ENCODE data around the gene CFAP206. TPM values are rescaled to one million over a fixed set of nuclear protein-coding genes. Genes with fewer than 3 reads are reported as not detected.

The CFAP206 gene
- total RNA-seq, 1 donor: 0.36 TPM

DNA sequence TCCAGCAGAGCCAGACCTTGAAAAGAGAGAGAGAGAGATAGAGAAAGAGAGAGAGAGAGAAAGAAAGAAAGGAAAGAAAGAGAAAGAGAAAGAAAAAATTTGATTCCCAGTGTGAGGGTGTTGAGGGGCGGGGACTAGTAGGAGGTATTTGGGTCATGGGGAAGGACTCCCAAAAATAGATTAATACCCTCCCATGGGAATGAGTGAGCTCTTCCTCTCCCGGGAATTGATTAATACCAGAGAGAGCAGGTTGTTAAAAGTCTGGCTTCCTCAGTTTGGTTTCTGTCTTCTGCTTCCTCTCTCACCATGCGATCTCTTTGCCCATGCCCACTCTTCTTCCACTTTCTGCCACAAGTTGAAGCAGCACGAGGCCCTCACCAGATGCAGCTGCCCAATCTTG lies 28.8 kb upstream of the CFAP206 start:
- DNase-seq (ENCODE audit: insufficient read length, low spot score, missing footprints): no peak
- no peak overlapping the region for H2AFZ ChIP-seq (ENCODE audit: low read length)
- H3K27me3 ChIP-seq (ENCODE audit: insufficient read depth, low read length): no peaks in the 10 kb centered on the region
- no peaks in the 10 kb centered on the region for H3K4me1 ChIP-seq (ENCODE audit: insufficient read depth, low read length)
- no peaks in the 10 kb centered on the region for H3K9me3 ChIP-seq (ENCODE audit: low read depth, low read length)
- H3K79me2 ChIP-seq (ENCODE audit: insufficient read depth, low read length): no peaks in the 10 kb centered on the region
- H3K27ac ChIP-seq (ENCODE audit: low read depth, low read length): no peak overlapping the region
- TF ChIP-seq CTCF (IDR thresholded peaks at IDR 0.05; ENCODE audit: extremely low read depth, low read depth, low read length): no peak
- no peak overlapping the region for H3K4me2 ChIP-seq (ENCODE audit: insufficient read depth, low read length)
- H4K20me1 ChIP-seq (ENCODE audit: insufficient read depth, low read length): no peaks in the 10 kb centered on the region
- H3K4me3 ChIP-seq (ENCODE audit: insufficient read depth, low read length): no peak overlapping the region
- no peaks in the 10 kb centered on the region for H3K36me3 ChIP-seq (ENCODE audit: insufficient read depth, low read length)

- Histone ChIP-seq H3K9me3 (ENCODE audit: low read depth, low read length) (no peaks in the 10 kb centered on the region), H3K4me2 (ENCODE audit: insufficient read depth, low read length) (no peak overlapping the region), H3K27ac (ENCODE audit: low read depth, low read length) (no peak overlapping the region), H3K4me1 (ENCODE audit: insufficient read depth, low read length) (no peaks in the 10 kb centered on the region), H3K27me3 (ENCODE audit: insufficient read depth, low read length) (no peaks in the 10 kb centered on the region), H2AFZ (ENCODE audit: low read length) (no peak overlapping the region), H4K20me1 (ENCODE audit: insufficient read depth, low read length) (no peaks in the 10 kb centered on the region), H3K4me3 (ENCODE audit: insufficient read depth, low read length) (no peak overlapping the region), H3K36me3 (ENCODE audit: insufficient read depth, low read length) (no peaks in the 10 kb centered on the region), H3K79me2 (ENCODE audit: insufficient read depth, low read length) (no peaks in the 10 kb centered on the region)
- no peak for TF ChIP-seq CTCF (IDR thresholded peaks at IDR 0.05; ENCODE audit: extremely low read depth, low read depth, low read length)
- no peak for DNase-seq (ENCODE audit: insufficient read length, low spot score, missing footprints)
These were observed 24.9 kb upstream of the CFAP206 start for GRCh38 chr6:87382861-87383260.

- no peaks in the 10 kb centered on the region for H3K79me2 ChIP-seq (ENCODE audit: insufficient read depth, low read length)
- H3K9me3 ChIP-seq (ENCODE audit: low read depth, low read length): no peaks in the 10 kb centered on the region
- no peak overlapping the region for H2AFZ ChIP-seq (ENCODE audit: low read length)
- H3K4me3 ChIP-seq (ENCODE audit: insufficient read depth, low read length): no peak overlapping the region
- H4K20me1 ChIP-seq (ENCODE audit: insufficient read depth, low read length): no peaks in the 10 kb centered on the region
- H3K27ac ChIP-seq (ENCODE audit: low read depth, low read length): no peak overlapping the region
- no peaks in the 10 kb centered on the region for H3K4me1 ChIP-seq (ENCODE audit: insufficient read depth, low read length)
- no peaks in the 10 kb centered on the region for H3K27me3 ChIP-seq (ENCODE audit: insufficient read depth, low read length)
- no peak for DNase-seq (ENCODE audit: insufficient read length, low spot score, missing footprints)
- H3K36me3 ChIP-seq (ENCODE audit: insufficient read depth, low read length): no peaks in the 10 kb centered on the region
- no peak overlapping the region for H3K4me2 ChIP-seq (ENCODE audit: insufficient read depth, low read length)
- TF ChIP-seq CTCF (IDR thresholded peaks at IDR 0.05; ENCODE audit: extremely low read depth, low read depth, low read length): no peak
These were observed 23.7 kb upstream of the CFAP206 start for GRCh38 chr6:87384038-87384437.

- DNase-seq (ENCODE audit: insufficient read length, low spot score, missing footprints): no peak
- Histone ChIP-seq H3K27ac (ENCODE audit: low read depth, low read length) (no peak overlapping the region), H2AFZ (ENCODE audit: low read length) (no peak overlapping the region), H3K4me3 (ENCODE audit: insufficient read depth, low read length) (no peak overlapping the region), H3K4me2 (ENCODE audit: insufficient read depth, low read length) (no peak overlapping the region), H3K36me3 (ENCODE audit: insufficient read depth, low read length) (no peaks in the 10 kb centered on the region), H3K79me2 (ENCODE audit: insufficient read depth, low read length) (no peaks in the 10 kb centered on the region), H4K20me1 (ENCODE audit: insufficient read depth, low read length) (no peaks in the 10 kb centered on the region), H3K27me3 (ENCODE audit: insufficient read depth, low read length) (no peaks in the 10 kb centered on the region), H3K9me3 (ENCODE audit: low read depth, low read length) (no peaks in the 10 kb centered on the region), H3K4me1 (ENCODE audit: insufficient read depth, low read length) (no peaks in the 10 kb centered on the region)
- TF ChIP-seq CTCF (IDR thresholded peaks at IDR 0.05; ENCODE audit: extremely low read depth, low read depth, low read length): no peak
These were observed 23.3 kb upstream of the CFAP206 start for GRCh38 chr6:87384449-87384848.

All from osteoblast (primary cell).